Stimulated activated CD8-positive, alpha-beta memory T cell treated with anti-CD3 and anti-CD28 coated beads, Interleukin-2, amount 100 ng/mL, for 1 hour (primary cell): ENCODE measurements around the gene ADRM1.

Experiments used
- DNase-seq, 2 donors: peaks; one replicate each; pipeline ENCODE4 v3.0.0-alpha.2; 2020; ENCODE audit warnings: low read depth in 2 of 2

The ADRM1 gene

DNA sequence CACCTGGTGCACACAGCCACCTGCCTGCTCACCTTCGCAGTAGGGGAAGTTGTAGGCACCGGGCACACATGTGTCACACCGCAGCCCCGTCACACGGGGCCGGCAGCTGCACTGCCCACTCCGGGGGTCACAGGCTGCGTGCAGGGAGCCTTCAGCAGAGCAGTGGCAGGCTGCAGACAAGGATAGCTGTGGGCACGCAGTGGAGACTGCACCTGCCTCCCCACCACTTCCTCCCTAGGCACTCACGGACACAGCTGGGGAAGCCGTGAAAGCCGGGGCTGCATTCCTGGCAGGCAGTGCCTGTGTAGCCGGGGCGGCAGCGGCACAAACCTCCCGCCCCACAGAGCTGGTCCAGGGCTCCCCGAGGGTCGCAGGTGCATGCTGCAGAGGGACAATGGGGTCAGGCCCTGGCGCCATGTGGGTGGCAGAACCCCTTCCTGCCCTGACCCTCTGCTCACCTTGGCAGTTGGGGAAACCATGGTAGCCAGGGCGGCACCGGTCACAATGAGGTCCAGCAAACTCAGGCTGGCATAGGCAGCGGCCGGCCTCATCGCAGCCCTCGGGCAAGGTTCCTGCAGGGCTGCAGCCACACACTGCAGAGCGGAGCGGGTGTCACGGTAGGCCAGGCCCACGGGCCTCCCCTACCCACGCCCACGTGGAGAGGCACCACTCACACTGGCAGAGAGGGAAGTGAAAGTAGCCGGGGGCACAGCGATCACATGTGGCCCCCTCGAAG is 34.9 kb downstream of the ADRM1 start:
- no peak for DNase-seq

DNA sequence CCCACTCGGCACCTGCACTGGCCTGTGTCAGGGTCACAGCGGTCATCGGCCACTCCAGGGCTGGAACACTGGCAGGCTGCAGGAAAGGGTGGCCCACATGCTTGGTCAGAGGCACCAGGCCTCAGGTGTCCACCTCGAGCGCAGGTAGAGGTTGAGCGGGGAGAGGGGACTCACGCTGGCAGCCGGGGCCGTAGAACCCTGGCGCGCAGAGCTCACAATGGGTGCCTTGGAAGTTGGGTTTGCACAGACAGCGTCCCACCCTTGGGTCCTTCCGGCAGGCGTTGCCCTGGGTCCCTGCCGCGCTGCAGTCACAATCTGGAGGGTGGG is 35.5 kb downstream of the ADRM1 start:
- DNase-seq = no peak

DNA sequence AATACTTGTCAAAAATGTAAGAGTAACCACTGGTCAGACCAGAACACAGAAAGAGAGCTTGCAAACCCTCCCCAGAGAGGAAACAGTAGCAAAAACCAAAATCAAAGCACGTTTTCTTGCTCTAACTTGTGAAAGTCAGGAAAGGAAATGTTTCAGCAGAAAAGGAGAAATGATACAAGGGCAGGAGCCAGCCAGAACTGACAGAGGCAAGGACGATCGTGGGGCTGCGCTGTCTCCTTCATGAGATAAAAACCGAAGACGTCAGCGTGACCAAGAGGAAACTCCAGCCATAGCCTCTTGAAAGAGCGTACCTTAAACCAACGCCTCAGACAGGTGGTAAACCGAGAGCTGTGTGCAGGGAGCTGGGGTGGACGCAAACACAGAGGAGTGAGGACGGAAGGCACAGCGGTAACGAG is 36.9 kb downstream of the ADRM1 start:
- DNase-seq = no peak

DNA sequence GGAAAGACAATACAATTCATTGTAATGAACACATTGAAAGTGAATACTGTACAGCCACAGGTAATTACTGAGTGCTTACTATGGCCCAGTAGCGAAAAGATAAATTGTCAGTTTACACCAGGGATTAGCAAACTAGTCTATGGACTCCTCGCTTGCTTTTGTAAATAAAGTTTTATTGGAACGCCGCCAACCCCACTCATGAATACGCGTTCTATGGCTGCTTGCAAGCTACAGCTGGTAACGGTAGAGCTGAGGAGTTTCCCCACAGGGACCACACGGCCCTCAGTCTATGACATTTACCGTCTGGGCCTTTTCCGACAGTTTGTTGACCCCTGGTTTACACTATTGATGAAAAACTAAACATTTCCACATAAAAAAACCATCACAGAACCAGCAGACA is 40.1 kb downstream of the ADRM1 start:
- no peak for DNase-seq

DNA sequence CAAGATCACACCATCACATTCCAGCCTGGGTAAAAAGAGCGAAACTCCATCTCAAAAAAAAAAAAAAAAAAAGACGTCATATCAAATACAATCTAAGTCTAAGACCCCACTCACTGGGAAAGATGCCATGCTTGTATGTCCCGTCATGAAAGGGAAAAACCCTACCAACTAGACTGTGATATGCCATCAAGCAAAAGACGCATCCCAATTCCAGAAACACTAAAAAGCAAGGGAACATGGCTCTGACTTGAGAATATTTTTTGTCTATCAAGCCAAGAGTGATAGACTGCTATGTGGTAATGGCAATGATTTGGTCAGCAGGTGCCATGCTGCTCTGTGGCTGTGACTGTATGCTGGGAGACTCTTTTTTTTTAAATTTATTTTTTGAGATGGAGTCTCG is 41.3 kb downstream of the ADRM1 start:
- no peak for DNase-seq

DNA sequence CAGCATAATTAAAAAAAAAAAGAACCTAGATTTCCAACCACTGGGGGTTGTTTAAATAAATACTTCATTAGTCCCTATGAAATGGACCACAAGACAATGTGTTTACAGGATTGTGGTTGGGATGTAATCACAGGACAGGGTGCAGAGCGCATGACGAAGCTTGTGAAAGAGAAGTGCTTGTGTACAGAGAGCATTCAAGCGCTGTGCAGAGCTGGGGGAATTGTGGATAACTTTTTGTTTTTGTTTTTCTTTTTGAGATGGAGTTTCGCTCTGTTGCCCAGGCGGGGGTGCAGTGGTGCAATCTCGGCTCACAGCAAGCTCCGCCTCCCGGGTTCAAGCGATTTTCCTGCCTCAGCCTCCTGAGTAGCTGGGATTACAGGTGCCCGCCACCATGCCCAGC is 42.0 kb downstream of the ADRM1 start:
- no peak for DNase-seq

DNA sequence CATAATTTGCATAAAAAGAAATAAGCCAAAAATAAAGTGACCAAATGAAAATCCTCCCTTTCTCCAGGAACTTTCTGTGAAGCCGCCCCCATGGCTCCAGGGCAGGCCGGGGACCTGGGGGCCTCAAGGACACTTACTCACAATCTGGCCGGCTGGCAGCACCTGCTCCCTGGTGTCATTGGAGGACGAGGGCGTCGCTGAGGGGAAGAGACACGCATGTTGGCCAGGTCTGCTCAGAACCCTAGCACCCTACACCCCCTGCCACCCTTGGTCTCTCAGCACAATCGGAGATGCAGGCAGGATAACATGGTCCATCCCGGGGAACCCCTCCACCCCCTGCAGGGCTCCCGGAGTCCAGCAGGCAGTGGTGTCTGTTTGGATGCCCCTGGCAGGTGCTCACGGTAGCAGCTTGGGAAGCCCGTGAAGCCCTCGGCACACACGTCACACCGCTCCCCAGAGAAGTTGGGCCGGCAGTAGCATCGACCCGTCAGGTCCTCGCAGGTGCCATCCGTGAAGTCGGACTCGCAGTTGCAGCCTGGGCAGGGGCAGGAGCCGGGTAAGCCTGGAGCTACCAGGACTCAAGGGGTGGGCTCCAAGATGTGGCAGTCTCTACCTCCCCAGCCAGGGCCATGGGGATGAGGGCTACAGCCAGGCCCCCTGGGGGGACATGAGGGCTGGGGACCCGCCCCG is 43.0 kb downstream of the ADRM1 start:
- no peak for DNase-seq

DNA sequence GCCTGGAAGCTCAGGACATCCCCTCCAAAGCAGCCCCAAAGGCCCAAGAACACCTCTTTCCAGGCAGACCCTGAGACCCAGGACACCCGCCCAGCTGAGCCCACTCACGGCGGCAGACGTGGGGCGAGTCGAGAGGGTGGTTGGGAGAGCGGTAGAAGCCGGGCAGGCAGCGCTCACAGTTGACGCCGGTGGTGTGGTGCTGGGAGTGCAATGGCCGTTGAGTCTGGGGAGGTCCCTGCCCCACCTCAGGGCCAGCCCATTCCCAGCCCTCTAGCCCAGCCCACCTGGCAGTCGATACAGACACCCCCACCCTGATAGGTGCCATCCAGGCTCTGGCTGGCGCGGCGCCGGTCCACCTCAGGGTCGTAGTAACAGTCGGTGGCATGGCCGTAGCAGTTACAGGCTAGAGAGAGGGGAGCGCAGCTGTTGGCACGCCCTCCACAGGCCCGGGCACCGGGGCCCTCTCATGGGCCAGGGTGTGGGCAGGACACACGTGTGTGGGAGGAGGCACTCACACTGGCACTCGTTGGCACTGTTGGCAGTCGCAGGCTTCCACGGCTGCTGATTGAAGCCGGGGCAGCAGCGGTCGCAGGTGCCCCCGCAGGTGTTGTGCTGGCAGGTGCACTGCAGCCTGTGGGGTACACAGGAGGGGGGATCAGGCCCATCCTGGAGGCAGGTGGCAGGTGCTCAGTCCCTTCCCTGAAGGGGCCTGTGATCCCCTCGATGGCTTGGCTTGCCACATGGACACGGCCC is 43.8 kb downstream of the ADRM1 start:
- no peak for DNase-seq

DNA sequence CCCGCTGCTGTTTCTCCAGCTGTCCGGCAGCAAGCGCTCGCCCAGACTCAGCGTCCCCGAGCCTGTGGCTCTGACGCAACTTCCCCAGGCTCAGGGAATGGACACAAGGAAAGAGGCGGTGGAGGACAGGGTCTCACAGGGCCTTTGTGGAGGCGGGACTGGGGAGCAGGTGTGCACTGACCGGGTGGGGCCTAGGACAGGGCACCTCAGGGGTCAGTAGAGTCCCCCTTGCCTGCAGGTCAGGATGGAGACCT is 44.3 kb downstream of the ADRM1 start:
- DNase-seq = no peak

DNA sequence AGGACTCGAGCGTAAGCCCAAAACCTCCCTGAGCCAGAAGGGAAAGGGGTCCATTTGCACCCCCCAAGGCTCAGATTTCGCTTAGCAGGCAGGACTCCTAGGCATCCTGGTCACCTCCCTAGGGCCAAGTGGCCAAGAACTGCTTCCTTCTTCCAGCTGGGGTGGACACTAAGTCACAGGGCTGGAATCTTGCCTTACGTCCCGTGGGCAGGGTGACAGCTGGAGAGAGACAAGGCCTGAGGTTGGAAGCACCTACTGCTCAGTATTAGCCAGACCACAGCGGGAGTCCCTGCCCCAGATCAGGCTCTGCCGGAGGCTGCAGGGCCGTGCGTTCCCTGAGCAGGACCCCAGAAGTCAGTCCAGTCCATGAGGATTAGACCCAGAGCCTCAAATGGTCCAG is 44.6 kb downstream of the ADRM1 start:
- no peak for DNase-seq

DNA sequence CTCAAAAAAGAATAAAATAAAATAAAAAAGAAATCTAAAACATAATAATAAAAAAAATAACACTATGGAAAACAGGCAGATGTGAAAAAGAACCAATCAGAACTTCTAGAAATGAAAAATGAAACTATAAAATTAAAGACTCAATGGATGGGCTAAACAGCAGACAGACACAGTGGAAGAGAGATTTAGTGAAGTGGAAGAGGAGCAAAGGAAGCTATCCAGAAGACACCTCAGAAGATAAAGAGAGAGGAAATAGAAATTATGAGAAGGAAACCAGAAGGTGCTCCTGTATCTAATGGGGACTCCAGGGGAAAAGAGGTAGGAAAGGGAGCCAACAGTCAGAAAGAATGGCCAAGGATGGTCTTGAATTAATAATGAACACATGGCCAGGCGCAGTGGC is 45.8 kb downstream of the ADRM1 start:
- DNase-seq = no peak

DNA sequence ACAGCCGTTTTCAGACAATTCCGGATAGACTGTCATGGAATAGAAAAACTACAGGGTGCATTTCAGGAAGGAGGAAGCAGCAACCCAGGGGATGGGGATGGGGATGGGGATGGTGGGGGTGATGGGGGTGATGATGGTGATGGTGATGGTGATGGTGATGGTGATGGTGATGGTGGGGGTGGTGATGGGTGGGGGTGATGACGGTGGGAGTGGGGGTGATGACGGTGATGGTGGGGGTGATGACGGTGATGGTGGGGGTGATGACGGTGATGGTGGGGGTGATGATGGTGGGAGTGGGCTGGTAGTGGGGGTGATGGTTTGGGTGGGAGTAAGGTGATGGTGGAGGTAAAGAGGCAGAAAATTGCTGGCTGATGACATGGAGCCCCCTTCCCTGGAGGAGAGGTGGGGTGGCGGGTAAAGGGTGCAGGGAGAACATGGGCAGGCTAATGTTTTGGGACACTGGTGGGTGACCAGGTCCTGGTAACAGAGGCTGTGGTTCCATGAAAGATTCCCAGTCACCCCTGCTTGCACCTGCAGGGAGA is 46.8 kb downstream of the ADRM1 start:
- DNase-seq = no peak

DNA sequence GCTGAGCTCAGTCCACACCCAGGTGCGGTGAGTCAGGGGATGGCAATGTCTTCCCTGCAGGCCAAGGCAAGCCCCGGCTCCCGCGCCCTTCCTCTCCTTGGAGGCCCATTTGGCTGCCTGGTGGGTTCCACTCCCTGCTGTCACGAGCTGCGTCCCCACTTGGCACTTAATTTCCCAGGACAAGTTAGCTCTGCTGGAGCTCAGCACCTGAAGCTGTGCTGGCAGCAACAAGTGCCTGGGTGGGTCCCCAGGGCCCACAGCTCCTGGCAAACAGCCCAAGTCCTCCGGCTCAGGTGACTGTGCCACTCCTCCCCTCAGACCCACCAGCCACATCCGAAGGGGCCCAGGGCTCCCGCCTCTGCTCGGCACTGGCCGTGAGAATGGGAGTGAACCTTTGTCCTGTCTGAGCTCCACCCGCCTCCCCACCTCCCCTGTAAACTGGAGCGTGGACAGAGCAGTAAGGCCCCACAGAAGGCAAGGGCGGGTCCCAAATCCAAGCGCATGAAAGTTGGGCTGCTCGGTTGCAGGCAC is 47.4 kb downstream of the ADRM1 start:
- DNase-seq = no peak

DNA sequence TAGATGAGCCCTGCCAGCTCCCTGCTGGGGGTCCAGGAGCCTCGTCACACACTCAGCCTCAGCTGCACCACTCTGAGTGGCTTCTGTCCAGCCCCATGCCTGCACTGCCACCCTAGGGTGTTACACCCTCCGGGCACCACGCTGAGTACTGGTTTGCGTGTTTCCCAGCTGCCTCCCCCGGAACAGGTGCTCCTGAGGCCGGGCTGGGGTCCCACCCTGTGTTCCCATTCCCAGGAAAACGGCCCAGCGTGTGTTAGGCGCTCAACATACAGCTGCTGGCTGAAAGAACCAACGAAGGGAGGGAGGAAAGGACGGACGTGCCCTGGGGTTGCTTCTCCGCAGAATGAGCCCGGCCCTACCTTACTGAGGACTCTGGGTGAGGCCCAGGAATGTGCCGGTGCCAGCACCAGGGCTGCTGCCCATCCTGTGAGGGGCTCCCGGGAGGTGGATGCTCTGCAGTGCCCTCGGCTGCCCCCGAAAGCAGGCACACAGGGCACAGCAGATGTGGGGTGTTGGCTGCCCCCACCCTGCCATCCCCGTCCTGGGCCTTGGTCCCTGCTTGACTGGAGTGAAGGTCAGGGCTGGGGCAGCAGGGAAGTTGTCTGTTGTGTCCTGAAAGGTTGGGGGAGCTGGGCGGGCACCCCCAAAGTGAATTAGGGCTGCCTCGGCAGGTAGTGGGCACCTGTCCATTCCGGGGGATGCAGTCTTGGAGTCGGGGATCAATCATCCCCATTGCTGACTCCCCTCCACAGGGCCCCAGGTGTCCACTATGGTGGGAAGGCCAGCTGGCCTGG is 48.0 kb downstream of the ADRM1 start:
- DNase-seq = no peak

DNA sequence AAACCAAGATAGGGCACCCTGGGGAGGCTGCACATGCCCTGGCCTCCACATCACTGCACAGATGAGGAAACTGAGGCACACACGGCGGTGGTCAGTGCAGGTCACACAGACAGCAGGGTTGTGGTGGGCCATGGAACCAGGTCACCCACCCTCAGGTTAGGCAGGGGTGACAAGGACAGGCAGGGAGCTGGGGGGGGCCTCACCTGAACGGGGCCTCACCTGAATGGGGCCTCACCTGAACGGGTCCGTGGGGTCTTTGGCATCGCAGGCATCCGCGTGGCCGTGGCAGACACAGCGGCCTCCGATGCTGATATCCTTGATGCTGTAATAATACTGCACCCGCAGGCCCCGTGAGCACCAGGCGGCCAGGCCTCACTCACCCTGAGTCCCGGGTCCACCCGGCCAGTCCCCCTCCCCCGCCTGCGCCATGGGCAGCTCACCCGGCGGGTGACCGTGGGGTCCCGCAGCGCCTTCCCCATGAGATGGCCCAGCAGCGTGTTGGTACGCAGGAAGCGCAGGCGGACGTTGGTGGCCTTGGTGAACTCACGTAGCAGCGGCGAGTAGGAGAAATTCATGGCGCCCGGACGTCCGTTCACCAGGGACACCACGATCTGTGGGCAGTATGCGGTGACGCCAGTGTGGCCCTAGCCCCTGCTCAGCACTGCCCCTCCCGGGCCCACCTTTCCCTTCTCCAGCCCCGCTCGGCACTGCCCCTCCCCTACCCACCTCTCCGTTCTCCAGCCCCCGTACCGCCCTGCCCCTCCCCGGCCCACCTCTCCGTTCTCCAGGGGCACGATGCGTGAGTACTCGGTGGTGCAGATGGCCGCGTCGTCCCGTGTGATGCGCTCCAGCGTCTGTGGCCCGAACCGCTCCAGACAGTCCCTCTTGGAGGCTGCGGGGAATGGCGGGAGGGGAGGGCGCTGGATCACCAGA is 48.9 kb downstream of the ADRM1 start:
- no peak for DNase-seq

DNA sequence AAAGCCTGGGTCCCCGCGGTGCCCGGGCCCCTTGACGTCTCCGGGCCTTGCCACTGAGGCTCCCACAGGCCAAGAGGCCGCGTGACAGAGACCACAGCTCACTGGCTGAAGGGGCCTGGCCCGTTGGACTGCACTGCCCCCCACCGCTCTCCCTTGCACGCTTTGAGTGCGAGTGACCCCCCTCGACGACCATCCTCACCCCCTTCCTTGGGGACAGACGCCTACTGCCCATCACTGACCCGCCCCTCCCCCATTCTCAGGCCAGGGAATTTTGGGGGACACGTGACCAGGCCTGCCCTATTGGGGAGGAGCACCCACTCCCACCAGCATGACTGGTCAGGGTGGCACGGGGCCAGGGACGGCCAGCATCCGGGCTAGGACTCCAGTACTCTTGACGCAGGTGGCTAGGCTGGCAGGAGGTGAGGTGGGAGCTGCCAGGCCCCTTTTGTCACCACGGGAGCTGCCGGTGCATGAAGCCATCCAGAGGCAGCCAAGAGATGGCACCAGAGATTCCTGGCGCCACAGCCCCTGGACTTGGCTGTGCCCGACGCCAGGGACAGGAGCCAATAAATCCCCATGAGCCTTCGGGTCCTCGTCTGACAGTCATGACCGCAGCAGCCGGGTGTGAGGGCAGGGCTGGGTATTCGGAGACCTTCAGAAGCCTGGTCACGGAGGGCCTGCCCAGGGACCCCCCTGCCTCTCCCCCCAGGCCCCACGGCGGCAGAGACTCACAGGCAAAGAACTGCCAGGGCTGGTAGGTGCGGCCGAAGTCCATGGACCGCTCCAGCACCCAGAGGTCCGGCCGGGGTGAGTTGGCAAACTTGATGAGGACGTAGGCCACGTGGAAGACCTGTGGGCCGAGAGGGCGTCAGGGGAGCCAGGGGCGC is 49.8 kb downstream of the ADRM1 start:
- DNase-seq = no peak

DNA sequence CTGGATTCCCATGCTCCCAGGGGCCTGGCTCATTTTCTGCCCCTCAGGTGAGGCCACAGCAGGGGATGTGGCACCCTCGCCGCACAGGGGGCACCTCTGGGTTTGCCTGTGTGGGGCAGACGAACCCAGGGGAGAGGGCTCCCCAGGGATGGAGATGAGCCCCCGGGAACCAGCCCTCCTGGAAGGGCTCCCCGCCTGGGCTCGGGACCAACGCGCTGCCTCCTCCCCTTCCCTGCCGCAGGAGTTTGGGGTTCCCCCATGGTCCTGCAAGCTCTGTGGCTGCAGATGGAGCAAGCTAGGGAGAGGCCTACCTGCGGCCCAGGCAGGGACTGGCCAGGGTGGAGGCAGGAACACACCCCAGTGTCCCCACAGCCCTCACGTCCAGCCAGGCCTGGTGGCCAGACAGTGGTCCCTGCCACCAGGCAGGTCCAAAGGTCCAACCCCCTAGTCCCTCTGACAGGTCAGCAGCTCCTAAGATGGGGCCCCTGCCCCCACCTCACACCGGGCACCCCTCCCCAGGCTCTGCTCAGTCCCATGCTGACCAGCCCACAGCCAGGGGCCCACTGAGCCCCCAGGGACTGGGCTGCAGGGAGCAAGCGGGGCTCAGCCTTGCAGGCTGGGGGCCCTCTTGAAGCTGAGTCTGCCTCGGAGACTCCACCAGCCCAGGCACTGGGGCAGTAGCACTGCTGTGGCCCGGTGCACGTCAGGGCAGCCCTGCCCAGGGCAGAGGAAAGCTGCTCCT is 50.7 kb downstream of the ADRM1 start:
- DNase-seq = no peak

DNA sequence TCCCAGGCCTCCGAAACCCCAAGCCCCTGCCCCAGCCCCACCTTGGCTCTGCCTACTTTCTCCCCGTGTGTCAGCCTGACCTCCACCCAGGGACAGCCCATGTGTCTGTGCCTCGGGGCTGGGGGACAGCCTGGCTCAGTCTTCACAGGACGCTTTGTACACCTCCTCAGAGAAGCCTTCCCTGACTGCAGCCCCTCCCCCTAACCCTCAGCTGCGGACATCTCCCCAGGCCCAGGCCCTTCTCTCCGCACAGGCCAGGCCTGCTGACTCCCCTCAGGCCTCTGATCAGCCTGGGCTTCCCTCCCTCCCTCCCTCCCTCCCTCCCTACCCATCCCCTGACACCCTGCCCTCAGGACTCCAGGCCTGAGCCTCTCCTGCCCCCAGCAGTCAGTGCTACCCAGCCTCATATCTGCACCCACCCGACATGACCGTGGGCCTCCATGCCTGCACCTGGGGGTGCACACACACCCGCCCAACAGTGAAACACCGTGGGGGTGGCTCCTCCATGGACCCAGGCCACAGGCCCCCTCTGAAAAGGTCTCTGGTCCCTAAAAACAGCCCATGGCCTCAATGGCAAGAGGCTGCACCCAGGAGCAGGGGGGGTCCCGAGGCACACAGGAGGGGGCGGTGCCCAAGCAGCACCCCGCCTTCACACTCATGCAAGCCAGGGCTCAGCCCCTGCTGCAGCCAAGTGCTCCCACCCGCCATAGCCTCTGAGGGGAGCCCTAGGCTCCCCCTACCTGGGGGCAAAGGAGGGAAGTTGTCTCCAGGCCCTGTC is 51.4 kb downstream of the ADRM1 start:
- no peak for DNase-seq
